Mesenteric fat pad (tissue), 1 donor: ENCODE data around the gene TMEM92. TPM values are rescaled to one million over a fixed set of nuclear protein-coding genes. Genes with fewer than 3 reads are reported as not detected.

ENCODE experiments used
- DNase-seq: peaks from one replicate; pipeline ENCODE4 v3.0.0-alpha.2; 2020; ENCODE audit warnings: low spot score
- long read RNA-seq: library from polyadenylated mRNA; unstranded; transcript quantifications from one replicate; pipeline ENCODE4 v2.0.0, GENCODE V29; 2020
- total RNA-seq: library from RNA; stranded (reverse); fragmentation: NEBNext Ultra II Directional; extraction: Animal tissue kit (Norgen Biotek cat#: 25700); gene quantifications from one replicate; pipeline ENCODE4 v1.2.1, GENCODE V29; 2021
- donor health status: DM: yes; HTN: yes; CAD: no.

TMEM92 gene
- not detected for total RNA-seq
- long read RNA-seq, partial matches to known transcripts = 0 of 1 reads
- long read RNA-seq, other reads (novel, unspliced or antisense) = 1 of 1 reads

DNA sequence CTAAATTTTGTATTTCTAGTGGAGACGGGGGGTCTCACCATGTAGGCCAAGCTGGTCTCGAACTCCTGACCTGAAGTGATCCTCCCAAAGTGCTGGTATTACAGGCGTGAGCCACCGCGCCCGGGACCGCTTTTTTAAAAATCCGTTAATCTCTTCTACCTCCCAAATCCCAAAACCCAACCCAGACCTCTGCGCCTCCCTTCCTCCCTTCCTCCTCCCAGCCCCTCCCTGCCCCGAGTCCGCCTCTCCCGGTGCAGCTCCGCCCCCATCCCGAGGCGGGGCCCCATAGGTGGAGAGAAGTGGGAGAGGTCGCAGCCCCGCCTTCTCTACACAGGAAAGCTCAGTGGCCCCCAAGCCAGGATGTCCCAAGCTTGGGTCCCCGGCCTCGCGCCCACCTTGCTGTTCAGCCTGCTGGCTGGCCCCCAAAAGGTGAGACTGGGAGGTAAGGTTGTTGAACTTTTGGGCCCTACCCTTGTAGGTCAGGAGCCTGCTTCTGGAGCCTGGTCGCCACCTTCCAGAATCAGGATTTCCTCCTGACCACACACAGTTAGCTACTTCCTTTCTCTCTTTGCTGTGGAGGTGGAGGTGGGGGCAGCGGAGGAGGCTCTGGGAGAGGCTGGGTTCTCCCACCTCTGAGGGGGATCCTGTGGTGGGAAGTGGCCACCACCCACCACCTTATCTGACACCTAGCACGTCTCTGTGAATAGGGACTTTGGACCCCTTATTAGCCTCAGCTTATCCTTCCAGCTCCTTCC, at the start of gene TMEM92:
TSS of gene TMEM92 (plus strand) at position 325 of the 755 bp plus-strand sequence. CDS start at position 361, 36 bp downstream.
- DNase-seq = no peak

DNA sequence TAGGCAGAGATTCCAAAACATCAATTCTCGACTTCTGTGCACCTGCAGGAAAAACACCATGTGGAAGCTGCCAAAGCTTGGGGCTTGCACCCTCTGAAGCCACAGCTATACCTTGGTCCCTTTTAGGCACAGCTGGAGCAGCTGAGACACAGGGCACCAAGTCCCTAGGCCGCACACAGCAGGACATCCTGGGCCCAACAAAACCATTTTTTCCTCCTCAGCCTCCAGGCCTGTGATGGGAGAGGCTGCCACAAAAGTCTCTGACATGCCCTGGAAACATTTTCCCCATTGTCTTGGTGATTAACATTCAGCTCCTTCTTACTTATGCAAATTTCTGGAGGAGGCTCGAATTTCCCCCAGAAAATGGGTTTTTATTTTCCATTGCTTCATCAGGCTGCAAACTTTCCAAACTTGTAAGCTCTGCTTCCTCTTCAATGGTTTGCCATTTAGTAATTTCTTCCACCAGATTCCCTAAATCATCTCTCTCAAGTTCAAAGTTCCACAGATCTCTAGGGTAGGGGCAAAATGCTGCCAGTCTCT, 48.5 kb upstream of the TMEM92 start:
- DNase-seq = no peak

DNA sequence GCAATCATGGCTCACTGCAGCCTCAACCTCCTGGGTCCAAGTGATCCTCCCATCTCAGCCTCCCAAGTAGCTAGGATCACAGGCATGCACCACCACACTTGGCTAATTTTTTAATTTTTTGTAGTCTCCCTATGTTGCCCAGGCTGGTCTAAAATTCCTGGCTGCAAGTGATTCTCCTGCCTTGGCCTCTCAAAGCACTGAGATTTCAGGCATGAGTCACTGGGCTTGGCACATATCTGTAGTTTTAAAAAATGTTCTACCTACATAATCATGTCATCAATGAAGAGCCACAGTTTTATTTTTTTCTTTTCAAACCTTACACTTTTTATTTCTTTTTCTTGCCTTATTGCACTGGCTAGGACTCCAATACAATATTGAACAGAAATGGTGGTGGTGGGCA, 39.7 kb upstream of the TMEM92 start:
- no peak for DNase-seq

DNA sequence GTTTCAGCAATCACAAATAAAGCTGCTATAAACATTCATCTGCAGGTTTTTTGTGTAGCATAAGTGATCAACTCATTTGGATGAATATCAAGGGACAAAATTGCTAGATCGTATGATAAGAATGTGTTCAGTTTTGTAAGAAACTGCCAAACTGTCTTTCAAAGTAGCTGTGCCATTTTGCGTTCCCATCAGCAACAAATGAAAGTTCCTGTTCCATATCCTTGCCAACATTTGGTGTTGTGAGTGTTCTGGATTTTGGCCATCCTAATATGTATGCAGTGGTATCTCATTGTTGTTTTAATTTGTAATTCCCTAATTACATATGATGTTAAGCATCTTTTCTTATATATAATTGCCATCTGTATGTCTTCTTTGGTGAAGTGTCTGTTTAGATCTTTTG, 36.4 kb upstream of the TMEM92 start:
- no peak for DNase-seq

DNA sequence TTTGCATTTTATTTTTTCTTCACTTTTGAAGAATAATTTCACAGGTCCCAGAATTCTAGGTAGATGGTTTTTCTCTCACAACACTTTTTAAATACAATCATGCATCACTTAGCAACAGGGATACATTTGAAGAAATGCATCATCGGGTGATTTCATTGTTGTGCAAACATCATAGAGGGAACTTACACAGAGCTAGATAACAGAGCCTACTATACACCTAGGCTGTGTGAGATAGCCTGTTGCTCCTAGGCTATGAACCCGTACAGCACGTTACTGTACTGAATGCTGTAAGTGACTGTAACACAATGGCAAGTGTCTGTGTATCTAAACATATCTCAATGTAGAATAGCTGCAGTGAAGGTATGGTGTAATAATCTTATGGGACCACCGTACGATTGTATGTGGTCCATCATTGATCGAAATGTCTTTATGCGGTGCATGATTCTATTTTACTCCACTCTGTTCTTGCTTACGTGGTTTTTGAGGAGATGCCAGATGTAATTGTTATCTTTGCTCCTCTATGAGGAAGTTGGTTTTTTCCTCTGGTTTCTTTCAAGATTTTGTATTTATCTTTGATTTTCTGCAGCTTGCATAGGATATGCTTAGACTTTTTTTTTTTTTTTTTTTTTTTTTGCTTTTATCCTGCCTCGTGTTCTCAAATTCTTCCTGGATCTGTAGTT, 35.5 kb upstream of the TMEM92 start:
- no peak for DNase-seq

DNA sequence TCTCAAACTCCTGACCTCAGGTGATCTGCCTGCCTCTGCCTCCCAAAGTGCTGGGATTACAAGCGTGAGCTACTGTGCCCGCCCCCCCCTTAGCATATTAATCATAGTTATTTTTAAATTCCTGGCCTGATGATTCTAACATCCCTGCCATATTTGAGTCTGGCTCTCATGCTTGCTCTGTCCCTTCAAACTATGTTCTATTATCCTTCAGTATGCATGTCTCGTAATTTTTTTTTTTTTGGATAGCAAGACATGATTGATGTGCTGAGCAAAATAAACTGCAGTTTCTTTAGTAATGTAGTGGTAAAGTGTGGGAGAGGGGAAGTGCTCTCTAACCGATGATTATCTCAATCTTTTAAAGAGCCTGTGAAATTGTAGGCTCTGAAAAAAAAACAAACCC, 34.3 kb upstream of the TMEM92 start:
- no peak for DNase-seq

DNA sequence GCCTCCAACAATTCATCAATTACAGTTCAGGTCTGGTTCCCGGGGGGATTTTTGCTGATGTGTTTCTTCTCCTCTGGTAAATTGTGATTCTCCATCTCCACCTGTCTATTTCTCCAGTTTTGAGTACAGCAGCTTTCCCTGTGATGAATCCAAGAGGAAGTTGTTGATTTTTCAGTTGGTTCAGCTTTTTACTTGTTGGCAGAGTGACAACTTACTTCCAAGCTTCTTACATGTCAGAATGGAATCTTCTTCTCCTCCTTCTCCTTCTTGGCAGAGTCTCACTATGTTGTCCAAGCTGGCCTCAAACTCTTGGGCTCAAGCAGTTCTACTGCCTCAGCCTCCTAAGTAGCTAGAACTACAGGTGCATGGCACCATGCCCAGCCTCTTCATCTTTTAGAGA, 33.4 kb upstream of the TMEM92 start:
- DNase-seq = no peak

DNA sequence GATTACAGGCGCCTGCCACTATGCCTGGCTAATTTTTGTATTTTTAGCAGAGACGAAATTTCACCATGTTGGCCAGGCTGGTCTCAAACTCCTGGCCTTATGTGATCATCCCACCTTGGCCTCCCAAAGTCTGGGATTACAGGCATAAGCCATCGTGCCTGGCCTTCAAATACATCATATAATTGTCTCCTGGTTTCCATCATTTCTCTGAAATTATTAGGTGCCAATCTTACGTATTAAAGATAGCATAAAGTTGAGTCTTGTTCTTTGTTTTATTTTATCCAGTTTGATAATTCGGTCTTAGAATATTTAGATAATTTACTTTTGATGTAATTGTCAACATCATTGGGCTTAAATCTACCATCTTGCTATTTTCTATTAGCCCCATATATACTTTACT, 32.8 kb upstream of the TMEM92 start:
- no peak for DNase-seq

DNA sequence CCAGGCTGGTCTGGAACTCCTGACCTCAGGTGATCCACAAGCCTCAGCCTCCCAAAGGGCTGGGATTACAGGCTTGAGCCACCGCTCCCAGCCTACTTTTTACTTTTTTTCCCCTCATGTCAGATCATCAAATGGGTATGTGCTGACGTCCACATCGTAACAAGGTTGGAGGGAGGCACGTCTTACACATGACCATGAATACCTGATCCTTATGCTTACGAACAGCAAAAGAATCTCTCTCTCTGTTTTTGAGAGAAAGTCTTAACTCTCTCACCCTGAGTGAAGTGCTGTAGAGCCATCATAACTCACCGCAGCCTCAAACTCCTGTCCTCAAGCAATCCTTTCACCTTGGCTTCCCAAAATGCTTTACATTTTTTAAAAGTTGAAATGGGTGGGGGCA, 29.5 kb upstream of the TMEM92 start:
- DNase-seq = no peak

DNA sequence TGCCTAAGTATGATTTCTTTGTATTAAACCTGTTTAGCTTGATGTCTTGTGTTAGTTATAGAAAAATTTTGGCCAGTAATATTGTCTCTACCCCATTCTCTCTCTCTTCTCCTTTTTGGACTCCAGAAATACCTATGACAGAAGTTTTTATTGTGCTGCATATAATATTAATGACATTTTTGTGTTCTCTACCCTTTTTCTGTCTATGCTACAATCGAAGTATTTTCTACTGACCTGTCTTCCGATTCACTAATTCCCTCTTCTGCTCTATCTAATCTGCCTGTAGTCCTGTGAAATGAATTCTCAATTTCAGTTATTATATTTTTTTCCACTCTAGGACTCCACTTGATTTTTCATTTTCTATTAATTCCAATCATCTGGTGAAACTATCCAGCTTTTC, 26.0 kb upstream of the TMEM92 start:
- DNase-seq = no peak

DNA sequence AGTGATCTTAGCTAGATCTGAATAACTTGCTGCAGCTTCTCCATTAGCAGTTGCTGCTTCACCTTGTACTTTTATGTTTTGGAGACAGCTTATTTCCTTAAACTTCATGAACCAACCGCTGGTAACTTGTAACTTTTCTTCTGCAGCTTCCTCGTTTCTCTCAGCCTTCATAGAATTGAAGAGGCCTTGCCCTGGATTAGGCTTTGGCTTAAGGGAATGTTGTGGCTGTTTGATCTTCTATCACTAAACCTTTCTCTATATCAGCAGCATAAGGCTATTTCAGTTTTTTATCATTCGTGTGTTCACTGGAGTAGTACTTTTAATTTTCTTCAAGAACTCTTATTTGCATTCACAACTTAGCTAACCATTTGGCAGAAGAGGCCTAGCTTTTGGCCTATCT, 21.5 kb upstream of the TMEM92 start:
- no peak for DNase-seq

DNA sequence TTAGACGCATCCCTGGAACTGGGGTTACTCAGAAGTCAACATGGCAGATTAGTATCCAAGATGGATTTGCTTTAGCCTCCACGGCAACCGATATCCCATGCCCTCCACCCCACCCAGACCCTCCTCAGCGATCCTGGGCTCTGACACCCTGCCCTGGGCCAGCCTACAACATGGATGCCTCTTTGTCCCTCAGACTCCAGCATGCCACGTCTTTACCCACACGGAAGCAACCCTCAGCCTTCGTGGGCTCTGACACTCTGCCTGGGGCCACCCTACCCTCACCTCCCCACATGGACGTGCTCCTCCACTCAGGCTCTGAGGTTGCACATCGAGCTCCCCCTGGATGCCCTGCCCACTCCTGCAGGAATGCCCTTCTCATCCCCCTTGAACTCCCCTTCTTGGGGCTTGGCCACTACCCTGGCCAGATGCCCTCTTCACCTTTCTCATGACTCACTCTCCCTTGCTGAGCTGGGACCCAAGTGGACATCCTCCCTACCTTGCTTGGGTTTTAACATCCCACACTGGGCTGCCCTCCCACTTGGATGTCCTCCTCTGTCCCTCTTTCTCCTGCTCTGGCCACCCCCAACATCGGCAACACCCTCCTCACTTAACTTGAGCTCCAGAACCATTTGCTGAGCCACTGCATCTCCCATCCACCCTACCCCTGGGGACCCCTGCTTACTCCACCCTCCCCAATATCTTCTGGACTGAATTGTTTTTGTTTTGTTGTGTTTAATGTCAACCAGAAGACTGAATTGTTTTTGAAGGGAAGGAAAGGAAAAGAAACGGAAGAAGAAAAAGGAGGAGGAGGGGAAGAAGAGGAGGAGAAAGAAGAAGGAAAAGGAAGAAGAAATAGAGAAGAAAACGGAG, 18.3 kb upstream of the TMEM92 start:
- DNase-seq = no peak

DNA sequence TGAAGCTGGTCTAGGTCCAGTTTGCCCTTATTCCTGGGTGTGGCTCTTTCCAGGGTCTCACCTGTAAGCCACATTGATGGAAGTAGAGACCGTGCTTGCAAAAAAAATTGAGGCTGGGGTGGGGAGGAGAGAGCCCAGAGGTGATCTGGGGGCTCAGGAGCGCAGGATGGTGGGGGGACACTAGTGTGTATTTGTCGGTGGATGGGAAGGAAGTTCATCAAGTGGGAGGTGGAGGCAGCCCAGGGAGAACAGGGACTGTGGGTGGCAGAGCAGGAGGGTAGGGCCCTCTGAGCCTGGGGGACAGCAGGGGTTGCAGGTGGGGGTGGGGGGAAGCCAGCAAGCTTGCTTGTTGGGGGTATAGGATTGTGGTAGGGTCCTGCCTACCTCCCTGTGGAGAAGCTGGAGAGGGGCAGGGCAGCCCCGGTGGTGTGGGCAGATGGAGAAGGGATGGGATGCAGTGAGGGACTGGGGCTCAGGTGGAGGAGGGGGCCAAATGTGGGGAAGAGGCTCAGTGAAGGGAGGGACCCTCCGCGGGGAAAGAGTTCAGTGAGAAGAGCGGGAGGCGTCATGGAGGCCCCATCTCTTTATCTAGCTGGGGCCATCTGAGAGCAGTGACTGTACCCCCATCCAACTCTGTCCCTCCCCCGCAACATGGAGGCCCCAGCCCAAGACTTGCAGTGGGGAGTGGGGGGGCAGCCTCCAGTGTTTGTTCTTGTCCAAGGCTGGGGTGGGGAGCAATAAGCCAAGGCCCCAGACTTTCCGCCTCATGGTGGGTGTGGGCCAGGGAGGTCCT, 17.2 kb upstream of the TMEM92 start:
- DNase-seq = no peak

DNA sequence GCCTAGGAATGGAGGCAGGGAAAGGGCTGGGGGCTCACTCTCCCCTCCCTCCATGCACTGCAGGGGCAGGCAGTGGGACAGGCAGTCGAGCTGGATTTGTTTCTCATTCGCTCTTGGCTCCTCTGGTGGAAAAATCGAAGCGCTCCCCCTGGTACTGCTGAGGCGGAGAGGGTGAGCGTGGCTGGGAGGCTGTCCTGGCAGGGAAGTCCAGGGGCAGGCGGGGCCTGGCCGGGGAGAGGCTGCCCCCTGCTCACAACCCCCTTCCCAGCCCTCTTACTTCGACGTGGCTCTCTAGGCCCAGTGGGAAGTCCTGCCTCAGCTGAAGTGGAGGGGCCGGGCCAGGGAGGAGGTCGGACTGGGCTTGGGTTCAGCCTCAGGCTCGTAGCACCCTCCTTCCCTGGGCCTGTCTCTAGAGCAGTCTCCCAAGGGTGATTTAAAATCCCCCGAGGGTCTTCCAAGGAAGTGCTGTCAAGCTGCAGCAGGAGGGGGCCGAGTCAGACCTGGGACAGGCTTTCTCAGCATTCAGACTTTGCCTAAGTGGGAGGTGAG, 16.5 kb upstream of the TMEM92 start:
- DNase-seq = peak; percentile 82

DNA sequence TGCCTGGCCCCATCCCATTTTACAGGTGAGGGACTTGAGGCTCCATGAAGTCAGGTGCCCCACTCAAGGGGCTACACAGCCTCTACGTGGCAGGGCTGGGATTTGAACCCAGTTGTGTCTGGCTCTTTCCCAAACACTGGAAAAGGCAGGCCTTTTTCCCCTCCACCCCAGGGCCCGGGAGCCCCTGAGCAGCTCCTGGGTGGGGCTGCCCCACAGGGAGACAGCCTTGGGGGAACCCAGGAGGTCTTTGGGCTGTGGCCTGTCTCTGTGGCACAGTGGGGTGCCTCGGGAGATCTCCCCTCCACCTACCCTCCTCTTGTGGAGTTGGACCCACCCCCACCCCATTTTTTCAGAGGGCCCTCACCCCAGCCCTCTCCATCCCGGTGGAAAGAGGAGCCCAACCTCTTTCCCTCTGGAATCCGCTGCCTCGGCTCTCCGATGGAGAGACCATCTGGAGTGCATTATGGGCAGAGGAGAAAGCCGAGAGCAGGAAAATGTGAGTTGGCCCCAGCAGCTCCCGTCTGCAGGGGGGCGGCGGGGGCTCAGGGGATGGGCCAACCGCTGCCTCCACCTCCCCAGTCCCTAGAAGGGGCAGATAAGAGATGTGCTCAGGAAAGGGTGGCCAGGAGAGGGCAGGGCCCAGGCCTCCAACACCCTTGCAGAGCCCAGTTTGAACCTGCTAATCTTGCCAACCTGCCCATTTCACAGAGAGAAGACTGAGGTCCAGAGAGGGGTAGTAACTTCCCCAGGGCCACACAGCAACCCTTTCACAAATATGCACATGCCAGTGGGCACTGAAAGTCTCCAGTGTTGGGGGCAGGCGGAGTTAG, 15.4 kb upstream of the TMEM92 start:
- peak; percentile 78 for DNase-seq

DNA sequence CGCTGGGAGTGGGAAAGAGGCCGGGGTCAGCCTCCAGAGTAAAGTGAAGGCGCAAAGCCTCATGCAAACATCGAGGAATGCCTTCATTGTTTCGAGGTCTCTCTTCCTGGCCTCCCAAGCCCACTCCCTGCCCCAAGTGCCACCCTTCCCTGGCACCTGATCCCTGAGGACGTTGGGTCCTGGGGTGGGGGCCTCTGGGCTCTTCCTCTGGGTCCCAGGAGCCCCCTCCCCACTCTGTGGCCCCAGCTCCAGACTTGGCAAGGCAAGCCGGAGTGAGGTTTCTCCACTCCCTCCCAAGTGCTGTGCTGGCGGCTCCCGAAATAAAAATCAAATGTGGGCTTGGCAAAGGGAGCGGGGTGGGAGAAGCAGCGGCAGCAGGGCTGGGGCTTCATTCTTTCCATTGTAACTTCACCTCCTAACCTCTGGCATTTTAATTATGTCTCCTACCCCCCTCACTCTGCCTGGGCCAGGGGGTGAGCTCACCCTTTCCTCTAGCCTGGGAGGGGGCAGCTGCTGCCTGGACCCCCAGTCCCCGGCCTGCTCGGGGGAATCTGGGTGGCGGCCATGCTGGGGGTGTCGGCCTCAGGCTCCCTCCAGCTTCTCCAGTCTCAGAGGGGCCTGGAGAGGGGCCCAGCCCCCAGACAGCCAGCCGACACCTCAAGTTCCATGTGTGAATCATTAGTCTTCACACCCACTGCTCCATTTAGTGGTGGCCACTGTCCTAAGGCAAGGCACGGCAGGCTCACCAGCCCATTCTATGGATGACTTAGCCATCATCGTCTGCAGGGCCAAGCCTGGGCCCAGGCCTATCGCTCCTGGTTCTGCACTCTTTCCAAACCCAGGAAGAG, 14.6 kb upstream of the TMEM92 start:
- DNase-seq = peak; percentile 71

DNA sequence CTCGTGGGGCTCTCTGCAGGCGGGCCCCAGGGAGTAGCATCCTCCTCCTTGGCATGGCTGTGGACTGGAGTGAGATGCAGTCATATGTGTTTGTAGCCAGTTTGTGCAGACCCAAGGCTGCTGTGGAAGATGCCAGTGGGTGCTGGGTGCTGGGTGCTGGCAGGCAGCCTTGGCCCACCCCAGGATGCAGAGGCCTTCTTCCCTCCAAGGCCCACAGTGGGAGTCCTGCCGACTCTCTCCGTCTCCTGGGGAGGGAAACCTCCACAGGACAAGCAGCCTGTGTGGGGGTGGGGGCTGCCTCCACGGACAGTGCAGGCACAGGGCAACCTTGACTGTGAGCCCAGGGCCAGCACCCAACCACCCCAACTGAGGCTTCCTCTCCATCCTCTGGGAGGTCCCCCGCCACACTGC, 13.8 kb upstream of the TMEM92 start:
- DNase-seq = peak; percentile 65
